H1 (cell line): ENCODE results near the gene ARAP3. TPM values are rescaled to one million over a fixed set of nuclear protein-coding genes. Genes with fewer than 3 reads are reported as not detected.

ENCODE experiments used
- CTCF ChIA-PET: fragments of 300-600 bp; sonication (Branson Sonifier 250); formaldehyde crosslinking; loops from one replicate; lab custom pipeline; 2021; ENCODE audit not compliant: partially characterized antibody; lab: Charles Lee
- POLR2A ChIA-PET: fragments of 300-600 bp; sonication (Branson Sonifier 250); formaldehyde crosslinking; loops from one replicate; lab custom pipeline; 2021; ENCODE audit warnings: inconsistent platforms; ENCODE audit not compliant: partially characterized antibody; lab: Charles Lee
- DNase-seq, 2 experiments: peaks; one replicate each; pipeline versions ENCODE4 v3.0.0 to v3.0.0-alpha.2; 2010 to 2022; ENCODE audit warnings: low spot score in 2 of 2, low read depth in 1 of 2, mixed read lengths in 1 of 2
- FAIRE-seq: peaks from 2 replicates; lab custom pipeline; 2011; peaks lifted over from hg19 to GRCh38; lab: Jason Lieb, UNC
- H2AFZ ChIP-seq: 2 replicates; pipeline ENCODE4 v1.8.1; 2012; ENCODE audit warnings: low read length, inconsistent platforms
- H2AK5ac ChIP-seq: 2 replicates; pipeline ENCODE4 v1.6.1; 2013; ENCODE audit warnings: low read depth, low read length
- H2BK120ac ChIP-seq: replicated peaks from 2 replicates; pipeline ENCODE3; 2013; ENCODE audit warnings: low read depth, low read length, inconsistent platforms
- H2BK12ac ChIP-seq: 2 replicates; pipeline ENCODE4 v1.6.1; 2013; ENCODE audit warnings: low read depth, low read length
- H2BK15ac ChIP-seq: 2 replicates; pipeline ENCODE4 v1.6.1; 2013; ENCODE audit warnings: low read length
- H2BK20ac ChIP-seq: 2 replicates; pipeline ENCODE4 v1.6.1; 2013; ENCODE audit warnings: low read length
- H2BK5ac ChIP-seq: 2 replicates; pipeline ENCODE4 v1.6.1; 2013; ENCODE audit warnings: low read depth, low read length
- H3K14ac ChIP-seq: 2 replicates; pipeline ENCODE4 v1.6.1; 2013; ENCODE audit warnings: inconsistent platforms; ENCODE audit not compliant: insufficient read length
- H3K18ac ChIP-seq: 2 replicates; pipeline ENCODE4 v1.6.1; 2013; ENCODE audit warnings: low read length; ENCODE audit errors: extremely low read depth
- H3K23ac ChIP-seq: 2 replicates; pipeline ENCODE4 v1.6.1; 2013; ENCODE audit warnings: inconsistent platforms; ENCODE audit not compliant: insufficient read length
- H3K23me2 ChIP-seq: 2 replicates; pipeline ENCODE4 v1.6.1; 2013; ENCODE audit warnings: low read depth, low read length
- H3K27ac ChIP-seq: 2 replicates; pipeline ENCODE4 v1.6.1; 2011; ENCODE audit warnings: low read depth, low read length, inconsistent platforms
- H3K27me3 ChIP-seq, 4 experiments: replicated peaks in 1 of 4; 1 replicate in 1 of 4; 2 replicates in 3 of 4; pipeline versions ENCODE4 v1.6.1 to v1.8.1; 2011 to 2013; ENCODE audit warnings: low read length in 3 of 4, mild to moderate bottlenecking in 3 of 4, inconsistent platforms in 2 of 4, mixed read lengths in 2 of 4, moderate library complexity in 1 of 4; ENCODE audit not compliant: control insufficient read depth in 3 of 4, insufficient read depth in 3 of 4; ENCODE audit errors: extremely low read depth in 1 of 4
- H3K36me3 ChIP-seq, 4 experiments: 2 replicates each; pipeline versions ENCODE4 v1.6.1 to v1.8.1; 2011 to 2013; ENCODE audit warnings: mild to moderate bottlenecking in 4 of 4, low read length in 3 of 4, moderate library complexity in 2 of 4, control low read depth in 1 of 4, inconsistent platforms in 1 of 4; ENCODE audit not compliant: insufficient read depth in 4 of 4, control insufficient read depth in 2 of 4
- H3K4ac ChIP-seq: replicated peaks from 2 replicates; pipeline ENCODE3; 2013; ENCODE audit warnings: low read length, low read depth, mixed read lengths, inconsistent platforms; ENCODE audit not compliant: insufficient read length
- H3K4me1 ChIP-seq, 4 experiments: replicated peaks in 1 of 4; 1 replicate in 1 of 4; 2 replicates in 3 of 4; pipeline versions ENCODE4 v1.6.1 to v1.8.1; 2011 to 2013; ENCODE audit warnings: low read length in 3 of 4, inconsistent platforms in 2 of 4, mixed read lengths in 1 of 4; ENCODE audit not compliant: insufficient read depth in 4 of 4, control insufficient read depth in 3 of 4
- H3K4me2 ChIP-seq, 2 experiments: 2 replicates each; pipeline versions ENCODE4 v1.6.1 to v1.8.1; 2011 to 2013; ENCODE audit warnings: low read depth in 2 of 2, low read length in 2 of 2, control low read depth in 1 of 2, inconsistent platforms in 1 of 2, mild to moderate bottlenecking in 1 of 2; ENCODE audit not compliant: insufficient read depth in 1 of 2
- H3K4me3 ChIP-seq, 4 experiments: fragments of 200-600, 300-600 bp in 1 of 4; sonication (generic), shearing (Covaris generic), sonication (Bioruptor Twin) in 1 of 4; 2 replicates each; pipeline versions ENCODE4 v1.5.1 to v1.8.1; 2011 to 2016; ENCODE audit warnings: low read length in 4 of 4, low read depth in 3 of 4, control low read depth in 2 of 4, inconsistent platforms in 2 of 4, mild to moderate bottlenecking in 2 of 4, mixed read lengths in 1 of 4, moderate library complexity in 1 of 4; ENCODE audit not compliant: insufficient read depth in 2 of 4; ENCODE audit errors: extremely low read depth in 1 of 4
- H3K56ac ChIP-seq: replicated peaks from 2 replicates; pipeline ENCODE3; 2013; ENCODE audit warnings: low read depth, mild to moderate bottlenecking, mixed read lengths, low read length, inconsistent platforms; ENCODE audit not compliant: insufficient read length
- H3K79me1 ChIP-seq: 2 replicates; pipeline ENCODE4 v1.6.1; 2013; ENCODE audit warnings: low read depth, low read length, control low read depth
- H3K79me2 ChIP-seq, 2 experiments: 2 replicates each; pipeline versions ENCODE4 v1.6.1 to v1.8.1; 2012 to 2013; ENCODE audit warnings: low read length in 2 of 2, mild to moderate bottlenecking in 2 of 2, inconsistent platforms in 1 of 2; ENCODE audit not compliant: insufficient read depth in 2 of 2, control insufficient read depth in 1 of 2
- H3K9ac ChIP-seq, 4 experiments: replicated peaks in 1 of 4; 1 replicate in 1 of 4; 2 replicates in 3 of 4; pipeline versions ENCODE4 v1.6.1 to v1.8.1; 2011 to 2013; ENCODE audit warnings: low read depth in 3 of 4, low read length in 3 of 4, control low read depth in 2 of 4, mild to moderate bottlenecking in 2 of 4, moderate library complexity in 2 of 4, inconsistent platforms in 1 of 4; ENCODE audit errors: extremely low read depth in 1 of 4
- H3K9me3 ChIP-seq, 2 experiments: 2 replicates each; pipeline versions ENCODE4 v1.6.1 to v1.8.1; 2012 to 2013; ENCODE audit warnings: mild to moderate bottlenecking in 2 of 2, moderate library complexity in 2 of 2, control low read depth in 1 of 2, inconsistent platforms in 1 of 2, low read depth in 1 of 2, low read length in 1 of 2, mixed read lengths in 1 of 2; ENCODE audit not compliant: insufficient read depth in 2 of 2
- H4K20me1 ChIP-seq, 2 experiments: replicated peaks in 1 of 2; 2 replicates each; pipeline versions ENCODE3 to v1.8.1; 2011 to 2013; ENCODE audit warnings: inconsistent platforms in 2 of 2, low read length in 2 of 2, mild to moderate bottlenecking in 1 of 2; ENCODE audit not compliant: insufficient read depth in 2 of 2, control insufficient read depth in 1 of 2
- H4K5ac ChIP-seq: 2 replicates; pipeline ENCODE4 v1.6.1; 2013; ENCODE audit warnings: low read length, low read depth, mixed read lengths, inconsistent platforms; ENCODE audit not compliant: insufficient read length
- H4K8ac ChIP-seq: 2 replicates; pipeline ENCODE4 v1.8.0; 2013; ENCODE audit warnings: mild to moderate bottlenecking, moderate library complexity, low read length, inconsistent platforms; ENCODE audit not compliant: insufficient read depth; ENCODE audit errors: extremely low read depth
- H4K91ac ChIP-seq: replicated peaks from 2 replicates; pipeline ENCODE3; 2013; ENCODE audit warnings: low read length, mixed read lengths, inconsistent platforms; ENCODE audit not compliant: insufficient read length
- ASH2L ChIP-seq: fragments of 200-600, 300-600 bp; sonication (generic); IDR thresholded peaks from one replicate; pipeline ENCODE4 v1.7.1; 2017; ENCODE audit warnings: low read length
- CHD2 ChIP-seq: IDR thresholded peaks from 2 replicates; pipeline ENCODE4 v1.6.1; 2012; ENCODE audit warnings: low read length, improper control_type of control experiment
- GABPA ChIP-seq: IDR thresholded peaks from 2 replicates; pipeline ENCODE4 v1.6.1; 2011; ENCODE audit warnings: mild to moderate bottlenecking, low read length, moderate library complexity, borderline replicate concordance; ENCODE audit not compliant: insufficient read depth
- JUN ChIP-seq: IDR thresholded peaks from 2 replicates; pipeline ENCODE4 v1.6.1; 2011; ENCODE audit warnings: low read depth, mild to moderate bottlenecking, improper control_type of control experiment, low read length
- NRF1 ChIP-seq: IDR thresholded peaks from 2 replicates; pipeline ENCODE4 v1.6.1; 2011; ENCODE audit warnings: mild to moderate bottlenecking, low read depth, low read length, improper control_type of control experiment
- WGBS, 2 experiments: shearing (Covaris generic) in 1 of 2; methylation state at CpG; one replicate each; pipeline versions ENCODE4 v1.1.6 to v1.1.7; 2013 to 2015; ENCODE audit warnings: low lambda C conversion rate in 2 of 2, mixed read lengths in 2 of 2, inconsistent platforms in 1 of 2, low coverage in 1 of 2, missing lambda C conversion rate in 1 of 2; ENCODE audit not compliant: insufficient replicate concordance in 2 of 2, insufficient coverage in 1 of 2, insufficient read length in 1 of 2; ENCODE audit errors: extremely low coverage in 1 of 2, missing lambda C conversion rate in 1 of 2; 5-methylcytosine and 5-hydroxymethylcytosine counted together
- polyA plus RNA-seq, 7 experiments: library from polyadenylated mRNA; depleted of rRNA in 3 of 7; stranded (reverse) in 5 of 7; unstranded in 2 of 7; fragments of >200 nt in 5 of 7; fragments of 200-250 nt in 2 of 7; gene quantifications; 1 replicate in 5 of 7; 2 replicates in 1 of 7; 4 replicates in 1 of 7; pipeline versions ENCODE4 v1.2.1 to v1.2.3, GENCODE V29; 2011 to 2013; ENCODE audit warnings: missing spikeins in 2 of 7, mixed read lengths in 2 of 7
- total RNA-seq: library from RNA; stranded (reverse); fragmentation: NEBNext Ultra II Directional; extraction: Animal tissue kit (Norgen Biotek cat#: 25700); gene quantifications from 2 replicates; pipeline ENCODE4 v1.2.1, GENCODE V29; 2021

ARAP3 gene
- total and polyA plus RNA-seq, 2 of the 8 experiments (the other 6 are each of a cell fraction or from before 2014, with no cell fraction given): 14.4 to 48.6 TPM

GRCh38 chr5:141695627-141696215 lies 13.7 kb upstream of the ARAP3 start:
- Histone ChIP-seq H3K14ac (no peak overlapping the region), H3K4me1 (peaks cover 4 to 13% (median 9%) of the 10 kb centered on the region in 4 experiments), H2BK15ac (no peak overlapping the region), H3K9ac (no peak overlapping the region), H4K91ac (no peak overlapping the region), H3K56ac (no peak overlapping the region), H2BK5ac (no peak overlapping the region), H3K4me3 (no peak overlapping the region), H4K5ac (no peak overlapping the region), H2BK20ac (no peak overlapping the region), H3K23ac (no peak overlapping the region), H3K79me2 (no peaks in the 10 kb centered on the region), H2AFZ (no peak overlapping the region), H3K27ac (no peak overlapping the region), H3K4me2 (no peak overlapping the region), H2BK12ac (no peak overlapping the region; the same call in 1 of the 2 replicates), H4K8ac (no peak overlapping the region), H3K23me2 (no peaks in the 10 kb centered on the region), H3K36me3 (no peaks in the 10 kb centered on the region), H3K9me3 (no peaks in the 10 kb centered on the region), H2AK5ac (no peak overlapping the region), H3K79me1 (no peaks in the 10 kb centered on the region), H2BK120ac (no peak overlapping the region), H4K20me1 (no peaks in the 10 kb centered on the region), H3K18ac (no peak overlapping the region), H3K4ac (no peak overlapping the region), H3K27me3 (peaks cover 0 to 6% (median 3%) of the 10 kb centered on the region in 4 experiments; a peak in 1 of 7 replicates)
- no peak for DNase-seq
- ChIA-PET CTCF (interaction anchor here (0.8 to 15.1 kb wide), 16 partner anchors 8 to 263 kb away, joined by 3 to 345 read pairs (median 6); partner anchors contain the start of genes PCDH1 and PCDH12), POLR2A (interaction anchor here (1.5 kb wide), 1 partner anchor 13 kb away, joined by 4 read pairs; no protein-coding TSS in a partner anchor)
- 80% methylated on average over 11 of the region's 11 CpGs; no CpG with 5 or more reads in 1 of the 2 experiments for WGBS, 2 experiments
- no peak for FAIRE-seq
- TF ChIP-seq CHD2: no peak
- TF ChIP-seq NRF1: no peak
- no peak for TF ChIP-seq JUN
- TF ChIP-seq GABPA: no peak
- TF ChIP-seq ASH2L: no peak
